HEK293T (cell line): ENCODE results near the gene NRIP1.

Experiments used
- CTCF ChIA-PET: fragments of 350-600 bp; formaldehyde crosslinking; extraction: SDS; loops from one replicate; lab custom pipeline; 2021; ENCODE audit warnings: antibody characterized with exemption, inconsistent platforms; lab: Yijun Ruan, JAX
- POLR2A ChIA-PET: fragments of 350-600 bp; formaldehyde crosslinking; extraction: SDS; loops from one replicate; lab custom pipeline; 2020; ENCODE audit warnings: antibody characterized with exemption, inconsistent platforms; lab: Yijun Ruan, JAX
- DNase-seq: peaks from one replicate; pipeline ENCODE4 v3.0.0; 2012; ENCODE audit warnings: mixed read lengths; ENCODE audit errors: extremely low spot score
- ARNT ChIP-seq: fragments of 450-650 bp; IDR thresholded peaks from 2 replicates; pipeline ENCODE4 v1.6.1; 2017; ENCODE audit warnings: mild to moderate bottlenecking
- BHLHE40 ChIP-seq: fragments of 450-650 bp; IDR thresholded peaks from 2 replicates; pipeline ENCODE4 v1.6.1; 2016; ENCODE audit warnings: mild to moderate bottlenecking, moderate library complexity, borderline replicate concordance
- CTBP1 ChIP-seq: fragments of 450-650 bp; IDR thresholded peaks from 2 replicates; pipeline ENCODE4 v1.6.1; 2016; ENCODE audit warnings: borderline replicate concordance
- ELF4 ChIP-seq: fragments of 450-650 bp; IDR thresholded peaks from 2 replicates; pipeline ENCODE4 v1.6.1; 2017; ENCODE audit warnings: antibody characterized with exemption
- FOXA1 ChIP-seq: fragments of 450-650 bp; IDR thresholded peaks from 2 replicates; pipeline ENCODE4 v1.6.1; 2016; ENCODE audit warnings: mild to moderate bottlenecking
- FOXK2 ChIP-seq: fragments of 450-650 bp; IDR thresholded peaks from 2 replicates; pipeline ENCODE4 v1.6.1; 2016; ENCODE audit warnings: mild to moderate bottlenecking
- FOXM1 ChIP-seq: fragments of 450-650 bp; IDR thresholded peaks from 2 replicates; pipeline ENCODE4 v1.6.1; 2017; ENCODE audit warnings: mild to moderate bottlenecking, borderline replicate concordance
- HDGF ChIP-seq: fragments of 450-650 bp; IDR thresholded peaks from 2 replicates; pipeline ENCODE4 v1.6.1; 2017; ENCODE audit warnings: antibody characterized with exemption, borderline replicate concordance
- L3MBTL2 ChIP-seq: fragments of 450-650 bp; conservative IDR thresholded peaks from 2 replicates; pipeline ENCODE4 v1.6.1; 2016; ENCODE audit warnings: mild to moderate bottlenecking
- LEF1 ChIP-seq: fragments of 450-650 bp; IDR thresholded peaks from 2 replicates; pipeline ENCODE4 v1.6.1; 2017; ENCODE audit warnings: mild to moderate bottlenecking, borderline replicate concordance
- NFRKB ChIP-seq: fragments of 450-650 bp; IDR thresholded peaks from 2 replicates; pipeline ENCODE4 v1.6.1; 2016; ENCODE audit warnings: mild to moderate bottlenecking, moderate library complexity
- PKNOX1 ChIP-seq: fragments of 450-650 bp; IDR thresholded peaks from 2 replicates; pipeline ENCODE4 v1.6.1; 2016
- SP1 ChIP-seq: fragments of 450-650 bp; IDR thresholded peaks from 2 replicates; pipeline ENCODE4 v1.6.1; 2017
- SUZ12 ChIP-seq: fragments of 450-650 bp; IDR thresholded peaks from 2 replicates; pipeline ENCODE4 v1.6.1; 2016; ENCODE audit warnings: mild to moderate bottlenecking
- TARDBP ChIP-seq: fragments of 450-650 bp; IDR thresholded peaks from 2 replicates; pipeline ENCODE4 v1.6.1; 2016
- ZNF384 ChIP-seq: fragments of 450-650 bp; IDR thresholded peaks from 2 replicates; pipeline ENCODE4 v1.6.1; 2016

NRIP1 gene

DNA sequence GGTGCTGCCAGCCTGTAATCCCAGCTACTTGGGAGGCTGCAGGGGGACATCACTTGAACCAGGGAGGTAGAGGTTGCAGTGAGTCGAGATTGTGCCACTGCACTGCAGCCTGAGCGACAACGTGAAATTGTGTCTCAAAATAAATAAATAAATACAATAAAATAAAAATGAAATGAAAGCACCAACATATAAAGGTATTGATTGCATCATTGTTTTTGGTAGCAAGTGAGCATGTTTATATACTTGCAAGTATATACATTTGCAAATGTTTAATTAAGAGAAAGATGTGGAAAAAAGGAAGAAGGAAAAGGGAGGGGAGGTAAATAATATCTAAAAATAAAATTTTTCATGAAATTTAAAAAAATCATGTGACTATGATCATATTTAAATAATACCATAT lies 32.8 kb upstream of the NRIP1 start:
- no peak for DNase-seq
- TF ChIP-seq SUZ12 (no peak), SP1 (no peak), PKNOX1 (no peak), FOXA1 (no peak), BHLHE40 (no peak), CTBP1 (no peak), ARNT (no peak), FOXK2 (no peak)
- ChIA-PET CTCF (no interaction called here), POLR2A (no interaction called here)

DNA sequence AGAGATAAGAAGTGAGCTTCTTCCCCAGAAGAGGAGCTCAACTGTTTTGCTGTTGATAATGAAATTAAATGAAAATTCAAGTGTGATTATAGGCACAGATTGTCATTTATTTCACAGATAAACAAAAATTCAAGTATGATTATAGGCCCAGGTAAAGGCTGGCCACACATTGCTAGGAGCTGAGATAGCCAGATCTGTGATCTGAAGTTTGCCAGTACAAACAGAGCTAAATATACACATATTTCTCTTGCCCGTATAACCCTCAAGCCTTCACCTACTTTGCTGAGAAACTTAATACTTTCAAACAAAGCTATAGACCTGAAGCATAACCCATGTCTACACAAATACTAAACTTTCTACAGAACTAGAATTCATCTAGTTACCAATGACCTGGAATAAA lies 31.3 kb upstream of the NRIP1 start:
- ChIA-PET POLR2A (no interaction called here), CTCF (interaction anchor here (0.9 kb wide), 1 partner anchor 9 kb away, joined by 3 read pairs; no protein-coding TSS in a partner anchor)
- DNase-seq, result no peak
- TF ChIP-seq SP1 (no peak), HDGF (no peak), FOXK2 (no peak), BHLHE40 (no peak), L3MBTL2 (no peak), ELF4 (no peak), ARNT (no peak), SUZ12 (no peak), FOXA1 (no peak), NFRKB (no peak), LEF1 (no peak), CTBP1 (no peak)

GRCh38 chr21:15095326-15095725 lies 30.5 kb upstream of the NRIP1 start:
- TF ChIP-seq TARDBP (no peak), SP1 (no peak), HDGF (no peak), NFRKB (no peak), PKNOX1 (no peak), ZNF384 (no peak), L3MBTL2 (no peak), ELF4 (no peak), ARNT (no peak), BHLHE40 (no peak), LEF1 (no peak), CTBP1 (no peak), SUZ12 (no peak), FOXK2 (no peak), FOXA1 (no peak), FOXM1 (no peak)
- ChIA-PET CTCF (no interaction called here), POLR2A (no interaction called here)
- DNase-seq, result no peak

DNA sequence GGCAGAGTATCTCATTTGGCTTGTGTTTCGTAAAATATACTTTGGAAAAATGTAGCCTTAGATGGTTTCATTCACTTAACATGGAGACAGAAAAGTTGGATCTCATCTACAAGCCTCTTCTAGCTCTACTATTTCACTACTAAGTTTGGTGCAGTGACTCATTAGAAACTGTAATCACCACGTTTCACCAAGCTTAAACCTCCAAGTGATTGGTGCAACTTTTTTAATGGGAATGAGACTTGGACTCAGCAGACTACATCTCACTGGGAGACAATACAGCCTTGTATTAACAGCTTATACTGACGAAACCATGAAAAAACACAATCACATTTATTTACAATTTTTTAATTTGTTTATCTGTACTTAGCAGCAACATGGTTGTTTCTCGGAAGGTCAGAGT lies 29.9 kb upstream of the NRIP1 start:
- no peak for DNase-seq
- CTCF ChIA-PET, result no interaction called here
- no peak for TF ChIP-seq LEF1
- no peak for TF ChIP-seq FOXM1
- no peak for TF ChIP-seq TARDBP
- TF ChIP-seq PKNOX1, result no peak
- TF ChIP-seq ARNT, result no peak
- TF ChIP-seq FOXK2, result no peak
- no peak for TF ChIP-seq BHLHE40
- no peak for TF ChIP-seq ZNF384
- POLR2A ChIA-PET, result no interaction called here

GRCh38 chr21:15093216-15093615 lies 28.4 kb upstream of the NRIP1 start:
- TF ChIP-seq LEF1 (no peak), SUZ12 (no peak), ZNF384 (no peak), BHLHE40 (no peak), FOXK2 (no peak), TARDBP (no peak), SP1 (no peak), FOXA1 (no peak), CTBP1 (no peak), ARNT (no peak)
- CTCF ChIA-PET, result no interaction called here
- POLR2A ChIA-PET, result no interaction called here
- DNase-seq, result no peak

DNA sequence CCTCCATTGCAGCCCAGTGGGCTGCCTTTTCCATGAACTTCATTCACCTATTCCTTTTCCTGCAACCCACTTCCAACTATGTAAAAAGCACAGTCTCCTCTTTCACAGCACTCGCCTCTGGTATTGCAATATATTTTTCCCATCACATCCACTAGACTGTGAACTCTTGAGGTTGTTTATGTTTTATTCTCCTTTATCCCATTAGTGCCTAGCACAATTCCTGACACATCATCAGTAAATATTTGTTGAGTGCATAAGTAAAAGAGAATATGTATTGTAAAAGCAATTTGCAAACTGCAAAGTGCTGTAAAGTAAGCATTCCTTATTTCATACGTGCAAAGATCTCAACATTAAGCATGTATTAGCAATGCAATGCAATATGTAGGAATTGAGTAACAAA lies 27.9 kb upstream of the NRIP1 start:
- no peak for DNase-seq
- TF ChIP-seq ELF4 (no peak), PKNOX1 (no peak)
- ChIA-PET POLR2A (no interaction called here), CTCF (no interaction called here)
